HG03280 (cell line): ENCODE data around the gene CD79A.
"Not testable (repeated sequence)": the region's sequence is repeated elsewhere in the genome, so short reads cannot be mapped to it uniquely, and the experiment has no call there.

ENCODE experiments used
- ATAC-seq: cut with Tn5 transposase; IDR thresholded peaks from one replicate; pipeline ENCODE4 v1.9.1; 2021; ENCODE audit warnings: mild to moderate bottlenecking, moderate library complexity; ENCODE audit not compliant: unreplicated experiment

The CD79A gene

DNA sequence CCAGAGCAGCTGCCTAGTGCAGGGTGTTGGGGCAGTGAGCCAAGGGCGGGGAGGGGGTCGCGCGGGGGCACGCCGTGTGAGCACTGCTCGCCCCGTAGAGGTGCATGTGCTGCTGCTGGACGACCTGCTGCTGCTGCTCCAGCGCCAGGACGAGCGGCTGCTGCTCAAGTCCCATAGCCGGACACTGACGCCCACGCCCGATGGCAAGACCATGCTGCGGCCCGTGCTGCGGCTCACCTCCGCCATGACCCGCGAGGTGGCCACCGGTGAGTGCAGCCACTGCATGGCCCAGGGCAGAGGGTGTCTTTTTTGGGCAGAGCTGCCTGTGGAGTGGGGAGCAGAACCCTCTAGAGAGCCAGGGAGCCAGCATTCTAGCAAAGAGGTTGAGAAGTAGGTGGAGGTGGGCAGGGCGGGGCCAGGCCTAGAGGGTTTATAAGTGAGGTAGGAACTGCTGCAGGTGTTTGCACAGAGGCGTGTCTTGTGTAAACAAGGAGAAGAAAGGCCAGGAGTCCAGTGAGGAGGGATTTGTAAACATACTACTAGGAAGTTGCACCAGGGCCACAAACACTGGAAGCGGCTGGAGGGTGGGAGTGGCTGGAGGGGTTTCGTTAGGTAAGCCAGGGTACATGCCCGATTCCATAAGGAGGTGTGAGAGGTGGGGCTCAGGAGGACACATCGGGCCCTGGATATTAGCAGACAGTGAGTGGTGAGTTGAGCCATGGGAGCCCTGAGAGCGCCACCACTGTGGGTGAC, 27.2 kb downstream of the CD79A start:
- no peak for ATAC-seq

DNA sequence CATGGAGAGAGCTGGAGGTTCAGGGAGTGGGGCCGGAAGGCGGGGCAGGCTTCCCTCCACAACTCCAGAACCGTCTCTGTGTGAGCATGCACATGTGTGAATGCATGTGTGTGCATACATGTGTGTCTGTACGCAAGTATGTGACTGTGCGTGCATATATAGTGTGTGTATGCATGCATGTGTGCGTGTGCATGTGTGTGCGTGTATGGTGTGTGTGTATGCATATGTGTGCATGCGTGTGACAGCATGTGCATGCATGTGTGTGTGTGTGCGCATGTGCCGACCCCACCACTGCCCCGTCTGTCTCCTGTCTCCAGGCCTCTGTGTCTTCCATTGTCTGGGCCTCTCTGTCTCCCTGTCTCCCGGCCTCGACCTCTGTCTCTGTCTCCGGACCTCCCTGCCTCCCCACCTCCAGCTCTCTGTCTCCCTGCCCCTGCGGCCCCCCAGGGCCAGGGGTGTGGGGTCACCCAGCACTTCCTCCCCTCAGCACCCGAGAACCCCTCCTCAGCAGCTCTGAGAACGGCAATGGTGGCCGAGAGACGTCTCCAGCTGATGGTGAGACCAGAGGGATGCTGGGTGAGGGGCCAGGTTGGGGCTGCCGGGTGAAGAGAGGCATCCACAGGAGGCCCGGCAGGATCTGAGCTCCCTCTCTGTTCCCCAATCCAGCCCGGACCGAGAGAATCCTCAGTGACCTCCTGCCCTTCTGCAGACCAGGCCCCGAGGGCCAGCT, 28.4 kb downstream of the CD79A start:
- no peak for ATAC-seq

DNA sequence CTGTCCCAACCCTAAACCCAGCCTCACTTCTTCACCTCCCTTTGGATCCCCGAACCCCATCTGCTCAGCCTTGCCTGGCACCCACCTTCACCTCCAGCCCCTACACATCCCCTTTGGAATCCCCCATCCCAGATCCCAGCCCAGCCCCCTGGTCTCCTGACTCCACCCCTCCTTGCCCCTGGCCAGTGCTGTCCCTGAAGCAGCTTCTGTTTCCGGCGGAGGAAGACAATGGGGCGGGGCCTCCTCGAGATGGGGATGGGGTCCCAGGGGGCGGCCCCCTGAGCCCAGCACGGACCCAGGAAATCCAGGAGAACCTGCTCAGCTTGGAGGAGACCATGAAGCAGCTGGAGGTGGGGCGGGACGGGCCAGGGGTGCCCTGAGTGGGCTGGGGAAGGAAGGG, 29.2 kb downstream of the CD79A start:
- ATAC-seq: no peak

DNA sequence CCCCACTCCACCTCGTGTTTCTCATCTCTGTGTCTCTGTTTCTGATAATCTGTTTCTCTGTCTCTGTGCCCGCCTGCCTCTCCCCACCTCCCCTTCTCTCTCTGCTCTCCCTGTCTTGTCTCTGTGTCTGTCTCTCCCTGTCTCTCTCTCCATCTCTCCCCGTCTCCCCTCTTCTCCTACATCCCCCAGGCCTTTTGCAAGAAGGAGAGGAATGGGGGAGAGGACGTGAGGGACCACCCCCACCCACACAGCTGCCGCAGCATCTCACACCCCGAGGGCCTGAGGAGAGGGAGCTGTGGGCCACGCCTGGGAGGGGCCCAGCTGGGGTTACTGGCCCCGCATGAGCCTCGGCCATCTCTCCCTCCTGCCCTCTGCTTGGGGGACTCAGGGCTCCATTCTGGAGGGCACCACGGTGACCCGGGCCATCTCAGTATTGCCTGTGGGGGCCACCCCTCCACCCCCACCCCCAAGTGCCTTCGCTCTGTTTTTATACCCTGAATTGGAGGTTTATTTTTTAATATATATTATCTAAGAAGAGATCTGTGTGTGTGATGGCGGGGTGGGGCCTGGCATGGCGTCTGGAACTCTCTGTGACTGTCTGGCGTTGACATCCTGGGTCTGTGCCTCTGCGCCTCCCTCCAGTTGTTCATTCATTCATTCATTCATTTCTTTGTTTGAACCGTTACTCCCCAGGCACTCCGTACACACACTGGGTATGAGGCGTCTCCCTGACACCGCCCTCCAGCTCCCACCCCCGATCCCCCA, 30.0 kb downstream of the CD79A start:
- no peak for ATAC-seq

DNA sequence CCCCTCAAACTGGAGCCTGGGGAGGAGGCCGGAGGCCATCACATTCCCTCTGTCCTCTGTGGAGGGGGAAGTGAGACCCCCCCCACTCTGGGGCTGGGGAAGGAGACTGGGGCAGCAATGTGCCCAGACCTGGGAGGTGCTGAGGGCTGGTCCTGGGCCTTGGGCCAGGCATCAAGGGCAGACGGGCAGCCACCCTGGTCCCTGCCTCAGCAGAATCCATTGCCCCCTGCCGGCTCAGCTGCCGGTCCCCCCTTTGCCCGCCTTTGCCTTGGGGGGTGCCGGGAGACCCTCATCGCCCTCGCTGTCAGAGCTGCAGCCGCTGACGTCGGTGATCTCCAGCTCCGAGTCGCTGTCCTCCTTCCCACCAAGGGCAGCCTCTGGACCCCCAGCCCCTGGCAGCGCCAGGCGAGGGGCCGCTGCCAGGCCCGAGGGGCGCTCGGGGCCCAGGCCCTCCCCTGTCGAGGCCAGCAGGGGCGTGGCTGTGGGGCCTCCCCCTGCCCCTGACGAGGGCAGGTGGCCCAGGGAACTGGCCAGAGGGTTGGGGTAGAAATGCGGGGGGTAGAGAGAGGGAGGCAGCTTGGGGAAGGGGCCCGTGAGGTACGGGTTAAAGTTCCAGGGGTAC, 31.0 kb downstream of the CD79A start:
- no peak for ATAC-seq

DNA sequence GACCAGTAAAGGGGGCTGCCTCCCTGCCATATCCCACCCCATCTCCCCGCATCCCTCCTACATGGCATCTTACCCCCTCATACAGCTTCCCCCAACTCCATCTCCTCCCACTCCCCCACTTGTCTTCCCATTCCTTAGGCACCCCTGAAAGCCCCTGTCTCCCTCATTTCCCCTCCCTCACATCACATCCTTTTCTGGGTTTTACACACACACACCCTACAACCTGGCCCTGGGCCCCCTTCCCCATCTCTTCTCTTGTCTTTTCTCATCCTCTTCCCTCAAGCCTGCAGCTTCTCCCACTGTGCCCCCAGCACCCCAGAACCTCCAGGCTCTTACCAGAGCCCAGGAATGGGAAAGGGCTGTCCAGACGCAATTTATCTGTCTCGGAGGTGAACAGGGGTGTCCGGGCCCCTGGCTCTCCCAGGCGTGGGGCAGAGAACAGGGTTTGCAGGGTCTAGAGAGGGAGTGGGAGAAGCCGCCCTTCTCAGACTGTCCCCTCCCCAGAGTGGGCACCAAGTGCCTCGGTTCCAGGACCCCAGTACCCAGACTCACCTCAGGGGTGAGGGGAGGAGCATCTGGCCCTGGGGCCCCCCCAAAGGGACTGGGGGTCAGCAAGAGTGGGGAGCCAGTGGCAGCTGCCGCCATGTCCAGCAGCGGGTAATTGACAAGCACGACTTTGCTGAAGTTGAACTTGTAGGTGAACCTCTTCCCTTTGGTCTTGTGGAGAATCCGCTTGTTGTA, 31.8 kb downstream of the CD79A start:
- ATAC-seq: no peak

DNA sequence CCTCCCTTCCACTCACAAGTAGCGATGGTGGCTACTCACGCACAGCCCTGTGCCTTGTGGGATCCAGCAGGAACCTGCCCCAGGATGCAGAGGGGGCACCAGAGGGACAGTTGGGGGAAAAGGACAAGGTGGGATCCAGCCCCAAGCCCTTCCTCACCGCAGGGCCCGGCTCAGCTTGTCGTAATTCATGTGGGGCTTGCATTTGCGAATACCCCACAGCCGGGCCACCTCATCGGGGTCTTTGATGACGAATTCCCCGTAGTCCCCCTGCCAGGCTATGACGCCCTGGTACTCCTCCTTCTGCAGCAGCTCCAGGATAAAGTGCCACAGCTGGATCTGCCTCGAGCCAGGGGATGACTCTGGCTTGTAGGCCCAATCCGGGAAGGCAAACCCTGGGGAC, 32.6 kb downstream of the CD79A start:
- ATAC-seq: no peak

DNA sequence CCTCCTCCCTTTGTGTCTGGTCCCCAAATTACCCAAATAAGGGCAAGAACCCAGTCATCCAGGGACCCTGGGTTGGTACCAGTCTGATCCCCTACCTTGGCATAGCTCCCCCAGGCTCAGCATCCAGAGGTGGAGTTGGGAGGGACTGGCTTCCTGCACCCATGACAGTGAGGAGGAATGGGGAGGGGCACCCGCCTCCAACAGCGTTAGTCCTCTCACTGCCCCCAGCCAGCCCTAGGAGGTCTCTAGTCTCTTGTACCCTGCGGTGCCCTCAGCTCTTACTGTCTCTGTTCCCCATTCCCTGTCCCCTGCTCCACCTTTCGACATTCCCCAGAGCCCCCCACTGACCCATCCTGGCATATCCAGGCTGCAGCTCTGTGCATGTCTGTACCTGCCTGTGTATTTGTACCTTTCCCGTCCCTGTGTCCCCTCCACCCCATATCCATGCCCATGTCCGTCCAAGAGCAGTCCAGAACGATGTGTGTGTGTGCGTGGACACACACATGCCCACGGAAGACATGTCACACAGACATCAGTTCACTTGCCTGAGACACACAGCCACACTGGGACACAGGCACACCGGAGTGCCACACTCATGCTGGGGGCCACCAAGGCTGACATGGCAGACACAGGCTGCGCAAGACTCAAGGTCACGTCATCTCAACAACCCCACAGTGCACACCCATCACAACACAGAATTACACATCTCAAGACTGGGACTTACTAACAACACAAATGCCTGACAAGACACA, 33.3 kb downstream of the CD79A start:
- no peak for ATAC-seq

DNA sequence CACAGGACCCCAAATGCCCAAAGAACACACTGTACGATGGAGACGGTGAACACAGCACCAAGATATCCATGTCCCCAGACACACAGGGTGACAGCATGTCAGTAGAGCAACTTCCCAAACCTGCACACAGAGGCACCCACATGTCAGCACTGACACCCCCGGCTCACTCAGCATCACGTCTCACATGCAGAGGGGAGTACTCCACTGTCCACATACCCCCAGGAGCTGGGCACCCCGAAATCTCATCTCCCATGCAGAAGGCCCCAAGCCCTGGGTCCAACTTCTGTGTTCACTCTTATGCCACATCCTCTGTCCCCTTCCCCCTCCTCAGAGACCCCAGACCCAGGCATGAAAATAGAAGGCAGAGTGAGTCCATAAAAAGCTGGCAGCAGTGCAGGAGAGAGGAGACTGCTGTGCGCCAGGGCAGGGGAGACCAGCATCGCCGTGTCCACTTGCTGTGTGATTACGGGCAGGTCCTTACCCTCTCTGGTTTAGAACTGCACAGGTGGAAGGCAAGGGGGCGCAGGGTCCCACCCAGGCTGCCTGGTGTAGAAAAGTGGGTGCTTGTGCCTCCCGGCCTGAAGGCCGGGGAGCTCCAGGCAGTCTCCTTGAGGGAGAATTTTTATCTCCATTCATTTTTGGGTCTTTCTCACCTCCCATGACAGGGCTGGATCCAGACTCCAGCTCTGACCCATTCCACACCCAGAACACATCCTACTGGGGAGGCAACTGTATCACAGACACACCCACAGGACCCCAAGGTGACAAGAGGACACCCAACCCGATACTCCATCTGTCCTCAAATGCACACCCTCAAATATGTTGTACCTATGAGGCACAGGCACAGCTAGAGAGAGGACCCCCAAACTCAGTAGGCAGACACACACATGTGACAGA, 34.2 kb downstream of the CD79A start:
- ATAC-seq: no peak

DNA sequence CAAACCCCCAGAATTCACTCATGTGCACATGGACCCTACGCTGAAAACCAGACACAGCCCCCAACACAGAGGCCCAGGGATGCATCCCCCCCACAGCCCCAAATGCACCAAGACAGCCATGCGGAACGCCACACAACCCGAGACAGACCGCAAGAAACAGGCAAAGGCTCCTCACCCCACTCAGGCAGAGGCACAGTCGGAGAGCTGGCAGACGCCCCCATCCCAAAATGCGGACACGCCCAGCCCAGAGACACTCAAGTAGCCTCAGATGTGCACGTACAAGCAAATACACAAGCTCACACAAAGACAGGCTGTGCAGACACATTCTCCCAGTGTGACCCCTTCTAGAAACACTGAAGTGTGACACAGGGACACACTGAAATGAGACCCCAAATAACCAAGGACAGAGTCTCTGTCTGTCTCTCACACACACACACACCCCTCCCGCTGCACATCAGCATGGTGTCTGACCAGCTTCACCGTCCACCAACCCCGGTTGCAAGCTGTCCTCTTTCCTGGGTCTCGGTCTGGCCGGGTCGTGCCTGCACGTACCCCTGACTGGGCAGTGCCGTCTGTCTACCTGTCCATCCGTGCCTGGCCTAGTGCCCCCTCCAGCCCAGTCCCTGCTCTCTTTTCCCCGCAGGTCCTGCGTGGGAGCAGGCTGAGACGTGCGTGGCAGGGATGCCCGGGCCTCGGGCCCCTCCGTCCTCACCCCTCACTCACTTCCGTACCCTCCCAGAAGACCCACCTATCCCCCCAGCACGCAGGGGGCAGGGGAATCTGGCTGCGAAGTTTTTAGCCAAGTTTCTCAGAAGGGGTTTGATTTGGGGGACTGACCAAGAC, 35.0 kb downstream of the CD79A start:
- no peak for ATAC-seq

DNA sequence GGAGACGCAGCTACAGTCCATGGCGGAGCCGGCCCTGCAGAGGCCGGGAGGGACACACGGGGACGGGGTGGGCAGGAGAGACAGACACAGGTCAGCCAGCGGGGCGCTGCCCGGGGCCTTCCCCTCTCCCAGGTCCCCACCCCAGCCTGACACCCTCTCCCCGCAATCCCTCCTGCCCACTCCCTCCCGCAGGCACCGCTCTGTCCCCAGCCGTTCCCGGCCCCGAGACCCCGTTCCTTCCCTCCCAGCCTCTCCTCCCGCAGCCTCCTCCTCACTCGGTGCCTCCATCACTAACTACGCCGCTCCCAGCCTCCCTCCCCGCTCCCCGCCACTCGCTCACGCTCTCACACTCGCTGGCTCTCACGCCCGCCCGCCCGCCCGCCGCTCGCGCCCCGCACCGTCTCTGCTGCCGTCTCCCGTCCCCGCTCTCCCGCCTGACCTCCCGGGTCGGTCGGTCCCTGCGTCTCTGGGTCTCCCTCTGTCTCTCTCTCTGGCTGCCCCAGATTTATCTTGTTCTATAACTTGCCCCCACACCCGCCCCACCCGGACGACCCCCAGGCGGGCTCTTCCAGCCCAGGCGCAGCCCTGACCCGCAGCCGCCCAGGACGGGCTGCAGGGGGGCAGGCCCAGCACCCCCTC, 35.9 kb downstream of the CD79A start:
- no peak for ATAC-seq

DNA sequence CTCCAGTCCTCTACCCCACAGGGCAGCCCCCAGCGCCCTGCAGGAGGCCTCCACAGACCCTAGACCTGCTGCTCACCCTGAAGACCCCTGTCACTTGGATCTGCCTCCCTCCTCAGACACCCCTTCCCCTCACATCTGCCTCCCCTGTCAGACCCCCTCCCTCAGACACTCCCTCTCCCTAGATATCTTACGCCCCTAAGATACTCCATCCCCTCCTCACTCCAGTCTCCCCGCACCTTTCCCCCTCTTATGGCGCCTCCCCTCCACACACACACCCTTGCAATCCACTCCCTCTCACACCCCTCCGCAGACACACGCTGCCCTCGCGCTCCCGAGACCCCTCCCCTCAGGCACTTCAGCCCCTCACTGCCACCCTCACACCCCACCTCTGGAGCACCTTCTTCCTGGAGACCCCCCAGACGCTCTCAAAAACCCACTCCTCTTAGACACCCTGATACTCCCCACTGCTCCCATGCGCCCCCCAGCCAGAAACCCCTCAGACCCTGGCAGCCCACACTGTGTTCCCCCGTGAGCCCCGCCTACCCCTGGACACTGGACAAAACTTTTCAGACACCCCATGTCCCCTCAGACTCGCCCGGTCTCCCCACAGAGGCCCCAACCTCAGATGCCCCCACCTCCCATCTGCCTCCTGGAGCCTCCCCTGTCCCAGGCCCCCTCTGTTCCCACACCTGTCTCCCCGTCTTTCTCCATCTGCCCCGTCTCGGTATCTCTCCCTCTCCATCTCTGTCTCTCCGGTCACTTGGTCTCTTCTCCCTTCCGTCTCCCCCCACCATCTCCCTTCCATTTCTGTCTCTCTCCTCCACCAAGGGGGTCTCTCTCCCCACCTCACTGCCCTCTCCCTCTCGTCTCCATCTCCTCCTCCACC, 36.7 kb downstream of the CD79A start:
- no peak for ATAC-seq

DNA sequence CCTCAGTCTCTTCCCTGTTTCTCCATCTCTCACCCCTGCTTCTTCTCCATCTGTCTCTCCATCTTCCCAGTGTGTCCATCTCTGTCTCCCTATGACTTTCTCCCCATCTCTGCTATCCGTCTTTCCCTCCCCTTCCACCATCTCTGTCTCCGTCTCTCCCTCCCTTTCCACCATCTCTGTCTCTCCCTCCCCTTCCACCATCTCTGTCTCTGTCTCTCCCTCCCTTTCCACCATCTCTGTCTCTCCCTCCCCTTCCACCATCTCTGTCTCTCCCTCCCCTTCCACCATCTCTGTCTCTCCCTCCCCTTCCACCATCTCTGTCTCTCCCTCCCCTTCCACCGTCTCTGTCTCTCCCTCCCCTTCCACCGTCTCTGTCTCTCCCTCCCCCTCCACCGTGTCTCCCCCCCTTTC, 37.4 kb downstream of the CD79A start:
- ATAC-seq: not testable (repeated sequence)

DNA sequence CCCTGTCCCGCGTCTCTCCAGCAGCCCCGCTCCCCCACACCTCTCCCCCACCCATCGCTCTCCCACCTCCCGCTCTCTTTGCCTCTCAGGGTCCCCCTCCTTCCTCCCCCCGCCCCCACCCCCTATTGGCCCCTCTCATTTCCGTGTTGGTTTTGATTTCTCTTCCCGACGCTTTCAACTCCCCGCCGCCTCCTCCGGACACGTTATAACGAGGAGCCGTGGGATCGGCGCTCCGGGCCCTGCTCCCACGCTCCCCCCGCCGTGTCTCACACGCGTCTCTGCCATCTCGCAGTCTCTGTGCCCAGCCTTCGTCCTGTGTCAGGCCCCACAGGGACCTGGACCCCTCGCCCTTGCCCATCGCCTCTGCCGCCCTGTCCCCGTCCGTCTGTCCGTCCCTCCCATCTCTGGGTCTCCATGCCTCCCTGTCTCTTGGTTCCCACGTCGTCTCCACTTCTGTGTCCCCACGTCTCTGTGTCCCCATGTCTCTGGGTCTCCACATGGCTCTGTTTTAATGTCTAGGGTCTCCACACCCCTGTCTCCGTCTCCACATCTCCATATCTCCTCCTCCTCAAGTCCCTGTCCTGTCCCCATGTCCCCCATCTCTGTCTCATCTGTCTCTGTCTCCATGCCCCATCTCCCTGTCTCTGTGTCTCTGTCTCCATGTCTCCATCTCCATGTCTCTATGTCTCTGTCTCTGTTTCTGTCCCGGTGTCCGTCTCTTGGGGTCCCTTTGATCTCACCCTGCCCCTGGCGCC, 38.1 kb downstream of the CD79A start:
- ATAC-seq: no peak

DNA sequence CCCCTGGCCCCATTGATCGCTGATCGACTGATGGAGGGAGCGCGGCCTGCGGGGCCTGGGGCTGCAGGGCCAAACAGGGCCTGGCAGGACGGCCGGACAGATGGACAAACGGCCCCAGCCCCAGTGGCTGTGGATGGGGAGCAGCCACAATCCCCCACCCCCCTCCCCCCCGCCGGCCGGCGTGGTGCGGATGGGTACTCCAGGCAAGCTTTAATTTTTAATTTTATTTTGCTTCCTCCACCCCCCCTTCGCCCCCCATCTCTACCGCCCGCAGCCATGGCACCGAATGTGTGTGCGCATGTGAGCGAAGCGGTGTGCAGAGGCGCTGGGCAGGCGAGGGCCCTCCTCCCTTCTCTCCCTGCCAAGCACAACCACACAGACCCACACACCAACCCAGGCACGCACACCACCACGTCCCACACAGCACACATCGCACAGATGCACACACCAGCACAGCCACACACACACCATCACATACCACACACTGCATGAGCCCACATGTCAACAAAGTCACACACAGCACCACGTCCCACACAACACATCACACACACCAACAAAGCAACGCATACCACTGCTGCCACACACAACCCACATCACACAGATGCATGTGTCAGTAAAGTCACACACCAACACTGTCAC, 38.8 kb downstream of the CD79A start:
- no peak for ATAC-seq
